Parathyroid adenoma (tissue), 2 donors: Measurements from ENCODE around the gene ARHGAP23.
A peak's percentile ranks its signal among the peaks of the same experiment; 100 is the strongest.

Experiments
- H2AFZ ChIP-seq: fragments of 300-600 bp; sonication (generic); one replicate; pipeline ENCODE4 v1.7.0; 2017; ENCODE audit warnings: antibody characterized with exemption, mild to moderate bottlenecking
- H3K27ac ChIP-seq: fragments of 300-600 bp; sonication (generic); one replicate; pipeline ENCODE4 v1.7.0; 2017
- H3K27me3 ChIP-seq: fragments of 300-600 bp; sonication (generic); one replicate; pipeline ENCODE4 v1.7.0; 2017; ENCODE audit warnings: low read length; ENCODE audit not compliant: control insufficient read depth, insufficient read depth
- H3K36me3 ChIP-seq: fragments of 300-600 bp; sonication (generic); one replicate; pipeline ENCODE4 v1.7.0; 2017; ENCODE audit warnings: low read length; ENCODE audit not compliant: control insufficient read depth, insufficient read depth
- H3K4me1 ChIP-seq: fragments of 300-600 bp; sonication (generic); one replicate; pipeline ENCODE4 v1.7.0; 2017; ENCODE audit warnings: control low read depth
- H3K4me2 ChIP-seq: fragments of 300-600 bp; sonication (generic); one replicate; pipeline ENCODE4 v1.7.0; 2017; ENCODE audit warnings: low read length
- H3K4me3 ChIP-seq: fragments of 300-600 bp; sonication (generic); one replicate; pipeline ENCODE4 v1.7.0; 2017; ENCODE audit warnings: low read depth, low read length
- H3K79me2 ChIP-seq: fragments of 300-600 bp; sonication (generic); one replicate; pipeline ENCODE4 v1.7.0; 2017; ENCODE audit warnings: control low read depth
- H3K9ac ChIP-seq: fragments of 300-600 bp; sonication (generic); one replicate; pipeline ENCODE4 v1.7.0; 2017; ENCODE audit warnings: mild to moderate bottlenecking
- H3K9me3 ChIP-seq: fragments of 300-600 bp; sonication (generic); one replicate; pipeline ENCODE4 v1.7.0; 2017; ENCODE audit warnings: low read length; ENCODE audit not compliant: control insufficient read depth
- TF ChIP-seq, protein P1 (sequence below): fragments of 300-600 bp; sonication (generic); IDR thresholded peaks from one replicate; pipeline ENCODE4 v1.7.0; 2017; ENCODE audit warnings: antibody characterized with exemption, mild to moderate bottlenecking
- donor health status: primary hyperparathyroidism.

ARHGAP23 gene

DNA sequence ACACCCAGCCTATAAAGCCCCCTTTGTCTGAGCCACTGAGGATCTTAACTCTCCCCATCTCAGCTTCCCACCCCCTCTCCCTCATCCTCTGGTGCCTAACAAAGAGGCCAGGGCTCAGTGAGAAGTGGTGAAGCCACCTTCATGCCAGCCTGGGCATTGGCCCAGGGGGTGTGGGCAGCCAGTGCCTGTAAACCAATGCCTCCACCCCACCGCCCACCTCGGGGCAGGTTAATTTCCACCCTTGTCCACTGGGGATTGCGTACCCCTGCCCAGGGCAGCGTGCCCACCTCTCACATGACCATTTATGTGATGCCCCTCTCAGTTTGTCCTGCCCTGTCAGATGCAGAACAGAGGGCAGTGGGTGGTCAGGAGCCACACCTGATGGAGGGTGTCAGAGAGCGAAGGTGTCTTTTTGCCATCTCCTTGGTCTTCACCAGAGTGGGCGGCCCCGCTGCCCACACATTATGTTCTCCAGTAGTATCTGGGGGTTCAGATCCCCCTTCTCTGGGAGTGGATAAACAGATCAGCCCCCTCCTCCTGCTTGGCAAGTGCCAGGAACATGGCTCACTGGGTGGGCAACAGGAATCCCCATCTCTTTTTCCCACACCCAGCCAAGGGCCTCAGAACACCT, 10.1 kb upstream of the ARHGAP23 start:
- TF ChIP-seq, protein P1, sequence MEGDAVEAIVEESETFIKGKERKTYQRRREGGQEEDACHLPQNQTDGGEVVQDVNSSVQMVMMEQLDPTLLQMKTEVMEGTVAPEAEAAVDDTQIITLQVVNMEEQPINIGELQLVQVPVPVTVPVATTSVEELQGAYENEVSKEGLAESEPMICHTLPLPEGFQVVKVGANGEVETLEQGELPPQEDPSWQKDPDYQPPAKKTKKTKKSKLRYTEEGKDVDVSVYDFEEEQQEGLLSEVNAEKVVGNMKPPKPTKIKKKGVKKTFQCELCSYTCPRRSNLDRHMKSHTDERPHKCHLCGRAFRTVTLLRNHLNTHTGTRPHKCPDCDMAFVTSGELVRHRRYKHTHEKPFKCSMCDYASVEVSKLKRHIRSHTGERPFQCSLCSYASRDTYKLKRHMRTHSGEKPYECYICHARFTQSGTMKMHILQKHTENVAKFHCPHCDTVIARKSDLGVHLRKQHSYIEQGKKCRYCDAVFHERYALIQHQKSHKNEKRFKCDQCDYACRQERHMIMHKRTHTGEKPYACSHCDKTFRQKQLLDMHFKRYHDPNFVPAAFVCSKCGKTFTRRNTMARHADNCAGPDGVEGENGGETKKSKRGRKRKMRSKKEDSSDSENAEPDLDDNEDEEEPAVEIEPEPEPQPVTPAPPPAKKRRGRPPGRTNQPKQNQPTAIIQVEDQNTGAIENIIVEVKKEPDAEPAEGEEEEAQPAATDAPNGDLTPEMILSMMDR: no peak
- Histone ChIP-seq H3K36me3 (no peaks in the 10 kb centered on the region), H3K9me3 (no peaks in the 10 kb centered on the region), H3K4me1 (peaks cover 39% of the 10 kb centered on the region), H3K27me3 (peaks cover 4% of the 10 kb centered on the region), H3K9ac (no peak overlapping the region), H3K4me2 (no peak overlapping the region), H3K4me3 (no peak overlapping the region), H3K79me2 (peaks cover 2% of the 10 kb centered on the region), H3K27ac (peak overlapping the region; percentile 96), H2AFZ (peak overlapping the region; percentile 86)

DNA sequence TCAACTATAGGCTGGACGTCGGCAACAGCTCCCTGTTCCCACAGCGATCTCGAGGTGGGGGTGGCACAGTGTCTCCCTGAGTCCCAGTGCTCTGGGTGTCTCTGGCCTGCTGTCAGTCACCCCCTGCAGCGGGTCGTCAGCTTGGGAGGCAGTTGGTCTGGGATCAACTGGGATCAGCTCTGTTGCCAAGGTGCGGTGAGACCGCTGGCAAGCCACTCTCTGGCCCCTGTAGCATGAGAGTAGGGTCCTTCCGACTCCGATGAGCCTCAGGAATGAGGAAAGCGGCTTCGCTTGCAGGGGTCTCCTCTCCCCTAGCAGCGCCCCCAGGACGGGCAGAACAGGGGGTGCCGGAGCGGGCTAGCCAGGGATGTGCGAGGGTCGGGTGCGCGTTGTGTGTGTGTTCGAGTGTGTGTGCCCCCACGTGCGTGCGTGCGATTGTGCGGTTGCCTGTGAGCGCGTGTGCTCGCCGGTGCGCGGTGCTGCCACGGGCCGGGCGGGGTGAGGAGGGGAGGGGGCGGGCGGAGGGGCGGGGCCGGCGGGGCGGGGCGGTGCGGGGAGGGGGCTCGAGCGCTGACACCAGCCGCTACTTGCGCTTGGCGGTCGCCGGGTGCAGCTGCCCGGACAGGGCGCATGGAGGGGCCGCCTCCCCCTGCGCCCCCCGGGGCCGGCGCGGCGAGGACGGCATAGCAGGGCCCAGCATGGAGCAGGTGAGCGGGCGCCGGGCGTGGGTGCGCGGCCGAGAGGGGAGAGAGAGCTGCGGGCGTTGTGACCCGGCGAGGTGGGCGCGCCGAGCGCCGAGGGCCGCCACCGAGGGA, 9.4 kb upstream of the ARHGAP23 start:
- no peak overlapping the region for H3K4me3 ChIP-seq
- H3K79me2 ChIP-seq: peaks cover 5% of the 10 kb centered on the region
- H3K27ac ChIP-seq: peak overlapping the region; percentile 96
- peaks cover 39% of the 10 kb centered on the region for H3K4me1 ChIP-seq
- TF ChIP-seq, protein P1: no peak
- H3K9me3 ChIP-seq: no peaks in the 10 kb centered on the region
- H3K4me2 ChIP-seq: no peak overlapping the region
- H2AFZ ChIP-seq: peak overlapping the region; percentile 74
- no peaks in the 10 kb centered on the region for H3K36me3 ChIP-seq
- peaks cover 4% of the 10 kb centered on the region for H3K27me3 ChIP-seq
- H3K9ac ChIP-seq: no peak overlapping the region

DNA sequence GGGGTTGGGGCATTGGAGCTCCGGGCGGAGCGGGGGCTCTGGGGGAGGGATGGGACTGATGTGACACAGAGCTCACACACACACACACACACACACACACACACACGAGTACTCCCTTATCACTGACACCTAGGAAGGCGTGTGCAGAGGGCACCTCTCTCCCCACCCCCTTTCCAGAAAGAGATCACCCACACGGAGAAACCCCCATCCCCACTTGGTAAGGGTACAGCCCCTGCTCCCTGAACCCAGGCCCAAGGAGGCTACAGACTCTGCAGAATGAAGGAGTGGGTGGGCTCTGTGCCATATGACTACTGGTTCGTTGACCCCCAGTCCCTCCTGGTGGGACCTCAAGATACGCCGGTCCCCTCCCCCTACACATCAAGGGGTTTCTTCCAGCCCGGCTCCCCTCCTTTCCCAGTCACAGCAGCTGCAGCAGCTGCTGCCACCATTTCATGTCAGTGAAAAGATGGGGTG, 8.7 kb upstream of the ARHGAP23 start:
- Histone ChIP-seq H3K9me3 (no peaks in the 10 kb centered on the region), H3K79me2 (peaks cover 5% of the 10 kb centered on the region), H3K4me1 (peaks cover 39% of the 10 kb centered on the region), H2AFZ (peak overlapping the region; percentile 38), H3K9ac (no peak overlapping the region), H3K4me3 (no peak overlapping the region), H3K4me2 (no peak overlapping the region), H3K36me3 (no peaks in the 10 kb centered on the region), H3K27ac (no peak overlapping the region), H3K27me3 (peaks cover 4% of the 10 kb centered on the region)
- TF ChIP-seq, protein P1: no peak

DNA sequence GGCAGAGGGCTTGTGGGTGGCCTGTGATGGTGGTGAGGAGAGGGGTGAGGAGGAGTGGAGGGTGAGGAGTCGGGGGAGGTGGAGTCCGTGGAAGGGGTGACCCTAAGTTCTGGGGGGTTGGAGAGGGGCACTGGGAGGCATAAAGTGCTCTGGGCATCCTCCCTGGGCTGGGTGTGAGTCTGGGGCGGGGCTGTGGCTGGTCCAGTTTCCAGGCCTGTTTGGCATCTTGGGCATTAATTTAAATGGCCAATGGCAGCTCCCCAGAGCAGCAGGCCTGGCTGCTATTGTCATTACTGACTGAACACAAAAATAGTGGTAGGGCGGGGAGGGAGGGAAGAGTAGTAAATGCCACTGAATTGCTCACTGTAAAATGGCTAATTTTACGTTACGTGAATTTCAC, 7.7 kb upstream of the ARHGAP23 start:
- Histone ChIP-seq H3K27me3 (peaks cover 4% of the 10 kb centered on the region), H3K4me1 (peaks cover 35% of the 10 kb centered on the region), H3K9ac (no peak overlapping the region), H3K36me3 (no peaks in the 10 kb centered on the region), H3K27ac (no peak overlapping the region), H3K79me2 (peaks cover 9% of the 10 kb centered on the region), H3K4me2 (no peak overlapping the region), H2AFZ (no peak overlapping the region), H3K9me3 (no peaks in the 10 kb centered on the region), H3K4me3 (no peak overlapping the region)
- TF ChIP-seq, protein P1: no peak
